SU-DHL-6 (cell line): ENCODE results near the gene UACA.

Experiments
- H2AFZ ChIP-seq: fragments of 200-600 bp; sonication (generic); 2 replicates; pipeline ENCODE4 v1.6.1; 2014; ENCODE audit warnings: low read depth, mild to moderate bottlenecking, moderate library complexity, mixed read lengths, antibody characterized with exemption, low read length; ENCODE audit not compliant: severe bottlenecking
- H3F3A ChIP-seq: fragments of 200-600 bp; shearing (Covaris generic); 2 replicates; pipeline ENCODE4 v1.6.0; 2016; ENCODE audit warnings: antibody characterized with exemption, mild to moderate bottlenecking; ENCODE audit not compliant: insufficient read depth
- H3K27ac ChIP-seq: fragments of 200-600 bp; sonication (generic); 2 replicates; pipeline ENCODE4 v1.5.1; 2016; ENCODE audit warnings: low read depth, mild to moderate bottlenecking, low read length, moderate library complexity, mixed read lengths
- H3K27me3 ChIP-seq: fragments of 200-600 bp; sonication (generic), shearing (Covaris generic); 2 replicates; pipeline ENCODE4 v1.6.0; 2014; ENCODE audit warnings: mild to moderate bottlenecking, low read length
- H3K36me3 ChIP-seq: fragments of 200-600 bp; sonication (generic); 2 replicates; pipeline ENCODE4 v1.6.1; 2014; ENCODE audit warnings: mild to moderate bottlenecking, low read length, mixed read lengths
- H3K4me2 ChIP-seq: fragments of 300-600, 200-600 bp; shearing (Covaris generic), sonication (generic); 2 replicates; pipeline ENCODE4 v1.6.0; 2014; ENCODE audit warnings: low read length, low read depth, mild to moderate bottlenecking; ENCODE audit not compliant: poor library complexity, severe bottlenecking
- H3K4me3 ChIP-seq: fragments of 200-600 bp; sonication (generic); 2 replicates; pipeline ENCODE4 v1.5.1; 2014; ENCODE audit warnings: antibody characterized with exemption, low read length, mild to moderate bottlenecking, mixed read lengths; ENCODE audit not compliant: insufficient read depth, poor library complexity, severe bottlenecking
- H3K79me2 ChIP-seq: fragments of 200-600 bp; sonication (generic); 2 replicates; pipeline ENCODE4 v1.6.1; 2014; ENCODE audit warnings: mild to moderate bottlenecking, low read length, moderate library complexity; ENCODE audit not compliant: insufficient read depth
- H3K9ac ChIP-seq: fragments of 200-600 bp; sonication (generic); 2 replicates; pipeline ENCODE4 v1.7.0; 2014; ENCODE audit warnings: mild to moderate bottlenecking, low read length
- H3K9me2 ChIP-seq: fragments of 200-600 bp; sonication (generic); replicated peaks from 2 replicates; pipeline ENCODE4 v1.6.1; 2014; ENCODE audit warnings: low read length; ENCODE audit not compliant: insufficient read depth
- H3K9me3 ChIP-seq: fragments of 200-600 bp; sonication (generic); 2 replicates; pipeline ENCODE4 v1.6.1; 2014; ENCODE audit warnings: low read length, mixed read lengths; ENCODE audit not compliant: insufficient read depth
- H4K20me1 ChIP-seq: fragments of 200-600 bp; sonication (generic); 2 replicates; pipeline ENCODE4 v1.6.1; 2014; ENCODE audit warnings: low read depth, mild to moderate bottlenecking, antibody characterized with exemption, low read length, moderate library complexity, mixed read lengths
- CTCF ChIP-seq: fragments of 200-600 bp; sonication (generic); IDR thresholded peaks from one replicate; pipeline ENCODE4 v1.5.1; 2017; ENCODE audit warnings: antibody characterized with exemption, mild to moderate bottlenecking, low read length, moderate library complexity; ENCODE audit not compliant: insufficient read depth, poor library complexity, severe bottlenecking
- EZH2phosphoT487 ChIP-seq: fragments of 200-600 bp; sonication (generic), shearing (Covaris generic); conservative IDR thresholded peaks from 2 replicates; pipeline ENCODE4 v1.6.1; 2018; ENCODE audit warnings: mild to moderate bottlenecking, antibody characterized with exemption, low read length, moderate library complexity, mixed read lengths

The UACA gene

GRCh38 chr15:70763950-70764730 lies 782 bp upstream of the UACA start:
- no peaks in the 10 kb centered on the region for H3K36me3 ChIP-seq
- H3K4me2 ChIP-seq = no peak overlapping the region
- no peak overlapping the region for H3K4me3 ChIP-seq
- TF ChIP-seq CTCF = no peak
- no peak for TF ChIP-seq EZH2phosphoT487
- no peaks in the 10 kb centered on the region for H3F3A ChIP-seq
- no peaks in the 10 kb centered on the region for H3K79me2 ChIP-seq
- H3K9me2 ChIP-seq = no peaks in the 10 kb centered on the region
- H3K9ac ChIP-seq = no peak overlapping the region
- H3K27ac ChIP-seq = no peak overlapping the region
- no peaks in the 10 kb centered on the region for H4K20me1 ChIP-seq
- H3K9me3 ChIP-seq = no peaks in the 10 kb centered on the region
- H2AFZ ChIP-seq = no peak overlapping the region
- H3K27me3 ChIP-seq = no peaks in the 10 kb centered on the region

- TF ChIP-seq EZH2phosphoT487 (no peak), CTCF (no peak)
- H3K27me3 ChIP-seq = no peaks in the 10 kb centered on the region
- no peak overlapping the region for H2AFZ ChIP-seq
- H3K36me3 ChIP-seq = no peaks in the 10 kb centered on the region
- no peaks in the 10 kb centered on the region for H3K9me2 ChIP-seq
- no peaks in the 10 kb centered on the region for H3F3A ChIP-seq
- H3K27ac ChIP-seq = no peak overlapping the region
- no peaks in the 10 kb centered on the region for H3K79me2 ChIP-seq
- no peaks in the 10 kb centered on the region for H4K20me1 ChIP-seq
- no peak overlapping the region for H3K9ac ChIP-seq
- no peak overlapping the region for H3K4me2 ChIP-seq
- no peak overlapping the region for H3K4me3 ChIP-seq
- H3K9me3 ChIP-seq = no peaks in the 10 kb centered on the region
Measured at GRCh38 chr15:70762469-70763119, 764 bp downstream of the UACA start.

- no peaks in the 10 kb centered on the region for H3K9me3 ChIP-seq
- H3K9me2 ChIP-seq = no peaks in the 10 kb centered on the region
- no peaks in the 10 kb centered on the region for H3F3A ChIP-seq
- no peaks in the 10 kb centered on the region for H3K36me3 ChIP-seq
- H3K4me3 ChIP-seq = no peak overlapping the region
- H3K9ac ChIP-seq = no peak overlapping the region
- no peaks in the 10 kb centered on the region for H4K20me1 ChIP-seq
- no peaks in the 10 kb centered on the region for H3K27me3 ChIP-seq
- TF ChIP-seq CTCF = no peak
- no peak for TF ChIP-seq EZH2phosphoT487
- no peaks in the 10 kb centered on the region for H3K79me2 ChIP-seq
- no peak overlapping the region for H2AFZ ChIP-seq
- no peak overlapping the region for H3K4me2 ChIP-seq
- no peak overlapping the region for H3K27ac ChIP-seq
Measured at GRCh38 chr15:70761931-70762468, 1.4 kb downstream of the UACA start.
